H1 (cell line): Measurements from ENCODE around the gene HES3. TPM values are rescaled to one million over a fixed set of nuclear protein-coding genes. Genes with fewer than 3 reads are reported as not detected.

ENCODE experiments used
- CHD1 ChIP-seq: IDR thresholded peaks from 2 replicates; pipeline ENCODE4 v1.6.1; 2012; ENCODE audit warnings: low read depth, low read length, improper control_type of control experiment
- E2F6 ChIP-seq: IDR thresholded peaks from 2 replicates; pipeline ENCODE4 v1.6.1; 2012; ENCODE audit warnings: inconsistent platforms
- FOSL1 ChIP-seq: IDR thresholded peaks from 2 replicates; pipeline ENCODE4 v1.6.1; 2011; ENCODE audit warnings: mild to moderate bottlenecking, low read depth, low read length, moderate library complexity; ENCODE audit not compliant: insufficient read depth
- GABPA ChIP-seq: IDR thresholded peaks from 2 replicates; pipeline ENCODE4 v1.6.1; 2011; ENCODE audit warnings: mild to moderate bottlenecking, low read length, moderate library complexity, borderline replicate concordance; ENCODE audit not compliant: insufficient read depth
- KDM4A ChIP-seq: IDR thresholded peaks from one replicate; pipeline ENCODE4 v1.7.1; 2012; ENCODE audit warnings: low read depth, mild to moderate bottlenecking, moderate library complexity, low read length, inconsistent platforms; ENCODE audit not compliant: severe bottlenecking
- TCF12 ChIP-seq: IDR thresholded peaks from 2 replicates; pipeline ENCODE4 v1.6.1; 2011; ENCODE audit warnings: low read depth, mild to moderate bottlenecking, low read length
- ZNF274 ChIP-seq: IDR thresholded peaks from 2 replicates; pipeline ENCODE4 v1.7.0; 2012; ENCODE audit warnings: low read length, borderline replicate concordance; ENCODE audit errors: extremely low read depth
- polyA plus RNA-seq, 7 experiments: library from polyadenylated mRNA; depleted of rRNA in 3 of 7; stranded (reverse) in 5 of 7; unstranded in 2 of 7; fragments of >200 nt in 5 of 7; fragments of 200-250 nt in 2 of 7; gene quantifications; 1 replicate in 5 of 7; 2 replicates in 1 of 7; 4 replicates in 1 of 7; pipeline versions ENCODE4 v1.2.1 to v1.2.3, GENCODE V29; 2011 to 2013; ENCODE audit warnings: missing spikeins in 2 of 7, mixed read lengths in 2 of 7
- total RNA-seq: library from RNA; stranded (reverse); fragmentation: NEBNext Ultra II Directional; extraction: Animal tissue kit (Norgen Biotek cat#: 25700); gene quantifications from 2 replicates; pipeline ENCODE4 v1.2.1, GENCODE V29; 2021
- TF ChIP-seq, protein P1 (sequence below): fragments of 300-600 bp; sonication (generic); IDR thresholded peaks from 2 replicates; pipeline ENCODE4 v1.7.1; 2012; ENCODE audit warnings: low read length, moderate library complexity, mild to moderate bottlenecking, inconsistent platforms; ENCODE audit not compliant: insufficient replicate concordance

The HES3 gene
- total and polyA plus RNA-seq, 2 of the 8 experiments (the other 6 are each of a cell fraction or from before 2014, with no cell fraction given) = 38.8 to 54.3 TPM

DNA sequence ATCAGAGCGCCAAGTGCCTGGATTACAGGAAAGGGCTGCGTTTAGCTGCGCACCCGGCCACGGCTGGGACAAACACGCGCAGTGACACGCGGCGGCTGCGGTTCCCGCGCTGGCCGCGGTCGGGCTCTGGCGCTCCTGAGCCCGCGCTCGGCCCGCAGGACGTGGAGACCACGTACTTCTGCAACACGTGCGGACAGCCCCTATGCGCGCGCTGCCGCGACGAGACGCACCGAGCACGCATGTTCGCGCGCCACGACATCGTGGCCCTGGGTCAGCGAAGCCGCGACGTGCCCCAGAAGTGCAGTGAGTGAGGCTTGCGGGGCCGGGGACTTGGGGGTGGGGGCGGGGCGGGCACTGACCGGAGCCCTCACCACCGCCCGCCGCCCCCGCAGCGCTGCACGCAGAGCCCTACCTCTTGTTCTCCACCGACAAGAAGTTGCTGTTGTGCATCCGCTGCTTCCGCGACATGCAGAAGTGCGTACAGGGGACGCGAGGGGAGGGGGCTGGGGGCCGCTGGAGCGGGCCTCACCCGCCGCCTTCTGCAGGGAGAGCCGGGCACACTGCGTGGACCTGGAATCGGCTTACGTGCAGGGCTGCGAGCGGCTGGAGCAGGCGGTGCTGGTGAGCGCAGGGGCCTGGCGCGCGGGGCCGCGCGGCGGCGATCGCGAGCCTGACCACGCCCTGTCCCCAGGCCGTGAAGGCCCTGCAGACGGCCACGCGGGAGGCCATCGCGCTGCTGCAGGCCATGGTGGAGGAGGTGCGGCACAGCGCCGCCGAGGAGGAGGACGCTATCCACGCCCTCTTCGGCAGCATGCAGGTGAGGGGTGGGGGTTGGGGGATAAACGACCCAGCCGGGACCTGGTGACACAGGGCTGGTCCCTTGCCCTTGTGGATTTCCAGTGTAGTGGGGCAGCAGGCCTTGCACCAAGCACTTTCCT, 35.0 kb upstream of the HES3 start (continued):
- no peak for TF ChIP-seq FOSL1
- TF ChIP-seq ZNF274 = no peak
- TF ChIP-seq, protein P1, sequence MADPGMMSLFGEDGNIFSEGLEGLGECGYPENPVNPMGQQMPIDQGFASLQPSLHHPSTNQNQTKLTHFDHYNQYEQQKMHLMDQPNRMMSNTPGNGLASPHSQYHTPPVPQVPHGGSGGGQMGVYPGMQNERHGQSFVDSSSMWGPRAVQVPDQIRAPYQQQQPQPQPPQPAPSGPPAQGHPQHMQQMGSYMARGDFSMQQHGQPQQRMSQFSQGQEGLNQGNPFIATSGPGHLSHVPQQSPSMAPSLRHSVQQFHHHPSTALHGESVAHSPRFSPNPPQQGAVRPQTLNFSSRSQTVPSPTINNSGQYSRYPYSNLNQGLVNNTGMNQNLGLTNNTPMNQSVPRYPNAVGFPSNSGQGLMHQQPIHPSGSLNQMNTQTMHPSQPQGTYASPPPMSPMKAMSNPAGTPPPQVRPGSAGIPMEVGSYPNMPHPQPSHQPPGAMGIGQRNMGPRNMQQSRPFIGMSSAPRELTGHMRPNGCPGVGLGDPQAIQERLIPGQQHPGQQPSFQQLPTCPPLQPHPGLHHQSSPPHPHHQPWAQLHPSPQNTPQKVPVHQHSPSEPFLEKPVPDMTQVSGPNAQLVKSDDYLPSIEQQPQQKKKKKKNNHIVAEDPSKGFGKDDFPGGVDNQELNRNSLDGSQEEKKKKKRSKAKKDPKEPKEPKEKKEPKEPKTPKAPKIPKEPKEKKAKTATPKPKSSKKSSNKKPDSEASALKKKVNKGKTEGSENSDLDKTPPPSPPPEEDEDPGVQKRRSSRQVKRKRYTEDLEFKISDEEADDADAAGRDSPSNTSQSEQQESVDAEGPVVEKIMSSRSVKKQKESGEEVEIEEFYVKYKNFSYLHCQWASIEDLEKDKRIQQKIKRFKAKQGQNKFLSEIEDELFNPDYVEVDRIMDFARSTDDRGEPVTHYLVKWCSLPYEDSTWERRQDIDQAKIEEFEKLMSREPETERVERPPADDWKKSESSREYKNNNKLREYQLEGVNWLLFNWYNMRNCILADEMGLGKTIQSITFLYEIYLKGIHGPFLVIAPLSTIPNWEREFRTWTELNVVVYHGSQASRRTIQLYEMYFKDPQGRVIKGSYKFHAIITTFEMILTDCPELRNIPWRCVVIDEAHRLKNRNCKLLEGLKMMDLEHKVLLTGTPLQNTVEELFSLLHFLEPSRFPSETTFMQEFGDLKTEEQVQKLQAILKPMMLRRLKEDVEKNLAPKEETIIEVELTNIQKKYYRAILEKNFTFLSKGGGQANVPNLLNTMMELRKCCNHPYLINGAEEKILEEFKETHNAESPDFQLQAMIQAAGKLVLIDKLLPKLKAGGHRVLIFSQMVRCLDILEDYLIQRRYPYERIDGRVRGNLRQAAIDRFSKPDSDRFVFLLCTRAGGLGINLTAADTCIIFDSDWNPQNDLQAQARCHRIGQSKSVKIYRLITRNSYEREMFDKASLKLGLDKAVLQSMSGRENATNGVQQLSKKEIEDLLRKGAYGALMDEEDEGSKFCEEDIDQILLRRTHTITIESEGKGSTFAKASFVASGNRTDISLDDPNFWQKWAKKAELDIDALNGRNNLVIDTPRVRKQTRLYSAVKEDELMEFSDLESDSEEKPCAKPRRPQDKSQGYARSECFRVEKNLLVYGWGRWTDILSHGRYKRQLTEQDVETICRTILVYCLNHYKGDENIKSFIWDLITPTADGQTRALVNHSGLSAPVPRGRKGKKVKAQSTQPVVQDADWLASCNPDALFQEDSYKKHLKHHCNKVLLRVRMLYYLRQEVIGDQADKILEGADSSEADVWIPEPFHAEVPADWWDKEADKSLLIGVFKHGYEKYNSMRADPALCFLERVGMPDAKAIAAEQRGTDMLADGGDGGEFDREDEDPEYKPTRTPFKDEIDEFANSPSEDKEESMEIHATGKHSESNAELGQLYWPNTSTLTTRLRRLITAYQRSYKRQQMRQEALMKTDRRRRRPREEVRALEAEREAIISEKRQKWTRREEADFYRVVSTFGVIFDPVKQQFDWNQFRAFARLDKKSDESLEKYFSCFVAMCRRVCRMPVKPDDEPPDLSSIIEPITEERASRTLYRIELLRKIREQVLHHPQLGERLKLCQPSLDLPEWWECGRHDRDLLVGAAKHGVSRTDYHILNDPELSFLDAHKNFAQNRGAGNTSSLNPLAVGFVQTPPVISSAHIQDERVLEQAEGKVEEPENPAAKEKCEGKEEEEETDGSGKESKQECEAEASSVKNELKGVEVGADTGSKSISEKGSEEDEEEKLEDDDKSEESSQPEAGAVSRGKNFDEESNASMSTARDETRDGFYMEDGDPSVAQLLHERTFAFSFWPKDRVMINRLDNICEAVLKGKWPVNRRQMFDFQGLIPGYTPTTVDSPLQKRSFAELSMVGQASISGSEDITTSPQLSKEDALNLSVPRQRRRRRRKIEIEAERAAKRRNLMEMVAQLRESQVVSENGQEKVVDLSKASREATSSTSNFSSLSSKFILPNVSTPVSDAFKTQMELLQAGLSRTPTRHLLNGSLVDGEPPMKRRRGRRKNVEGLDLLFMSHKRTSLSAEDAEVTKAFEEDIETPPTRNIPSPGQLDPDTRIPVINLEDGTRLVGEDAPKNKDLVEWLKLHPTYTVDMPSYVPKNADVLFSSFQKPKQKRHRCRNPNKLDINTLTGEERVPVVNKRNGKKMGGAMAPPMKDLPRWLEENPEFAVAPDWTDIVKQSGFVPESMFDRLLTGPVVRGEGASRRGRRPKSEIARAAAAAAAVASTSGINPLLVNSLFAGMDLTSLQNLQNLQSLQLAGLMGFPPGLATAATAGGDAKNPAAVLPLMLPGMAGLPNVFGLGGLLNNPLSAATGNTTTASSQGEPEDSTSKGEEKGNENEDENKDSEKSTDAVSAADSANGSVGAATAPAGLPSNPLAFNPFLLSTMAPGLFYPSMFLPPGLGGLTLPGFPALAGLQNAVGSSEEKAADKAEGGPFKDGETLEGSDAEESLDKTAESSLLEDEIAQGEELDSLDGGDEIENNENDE = no peak
- no peak for TF ChIP-seq TCF12
- TF ChIP-seq KDM4A = peak; percentile 63
- no peak for TF ChIP-seq GABPA
- no peak for TF ChIP-seq CHD1
- peak; percentile 88 for TF ChIP-seq E2F6
